ENCODE data around the gene ZSCAN31. TPM values are rescaled to one million over a fixed set of nuclear protein-coding genes. Genes with fewer than 3 reads are reported as not detected.
"Not testable (repeated sequence)": the region's sequence is repeated elsewhere in the genome, so short reads cannot be mapped to it uniquely, and the experiment has no call there.

The ZSCAN31 gene
- total and polyA plus RNA-seq, 2 donors (not counting 3 experiments of a cell fraction or from before 2014, with no cell fraction given) = 12.9 to 23.0 TPM

DNA sequence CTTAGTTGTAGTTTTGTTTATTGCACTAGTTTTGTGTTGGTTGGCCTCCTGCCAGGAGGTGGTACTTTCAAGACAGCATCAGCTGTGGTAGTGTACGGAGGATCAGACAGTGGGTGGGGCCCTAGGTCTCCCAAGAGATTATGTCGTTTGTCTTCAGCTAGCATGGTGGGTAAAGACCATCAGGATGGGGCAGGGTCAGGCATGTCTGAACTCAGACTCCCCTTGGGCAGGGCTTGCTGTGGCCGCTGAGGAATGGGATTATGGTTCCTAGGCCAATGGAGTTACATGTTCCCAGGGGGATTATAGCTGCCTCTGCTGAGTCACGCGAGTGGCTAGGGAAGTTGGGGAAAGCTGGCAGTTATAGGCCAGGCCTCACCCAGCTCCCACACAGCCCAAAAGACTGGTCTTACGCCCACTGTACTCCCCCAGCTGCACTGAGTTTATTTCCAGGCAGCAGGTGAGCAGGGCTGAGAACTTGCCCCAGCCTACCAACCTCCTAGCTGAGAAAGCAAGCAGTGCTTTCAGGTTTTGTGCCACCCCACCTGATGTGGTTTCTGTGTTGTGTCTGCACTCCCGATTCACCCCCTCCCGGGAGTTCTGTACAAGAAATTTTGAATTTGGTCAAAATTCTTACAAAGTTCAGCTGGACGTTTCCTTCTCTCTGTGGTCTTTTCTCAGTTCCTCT, 24.7 kb downstream of the ZSCAN31 start:
- dilution Hi-C loops (cut with MboI; ENCODE audit: extremely low pct_ligation_motif_present, low sequenced_read_pairs) (no loop called here), intact Hi-C loops (cut with micrococcal nuclease) (no loop called here)
- FAIRE-seq = no peak
- peaks cover 2% of the 10 kb centered on the region for H4K20me1 ChIP-seq (replicated peaks; ENCODE audit: control insufficient read depth, extremely low read depth, insufficient read depth, low read length)
- no peaks in the 10 kb centered on the region for H3K9me3 ChIP-seq (replicated peaks; ENCODE audit: control insufficient read depth, insufficient read depth, low read length)
- no peak overlapping the region for H3K4me3 ChIP-seq (replicated peaks in 1 of 3; ENCODE audit: insufficient read depth in 1 of 3, low read depth in 1 of 3, low read length in 3 of 3)
- no peaks in the 10 kb centered on the region for H3K27me3 ChIP-seq (ENCODE audit: control insufficient read depth in 2 of 2, insufficient read depth in 2 of 2, low read length in 2 of 2)
- no TSS peak for BruUV-seq (replicated peaks)
- H2AFZ ChIP-seq (ENCODE audit: low read depth, low read length) = no peak overlapping the region
- no peak overlapping the region for H3K4me2 ChIP-seq (ENCODE audit: insufficient read depth, low read length)
- DNase-seq (ENCODE audit: low read depth, low spot score) = no peak
- ChIA-PET POLR2A (no interaction called here), CTCF (no interaction called here)
- no peak overlapping the region for H3K9ac ChIP-seq (replicated peaks; ENCODE audit: extremely low read depth, insufficient read depth, low read length)
- H3K4me1 ChIP-seq (ENCODE audit: control insufficient read depth, extremely low read depth, insufficient read depth, low read length) = no peaks in the 10 kb centered on the region
- H3K36me3 ChIP-seq (ENCODE audit: control insufficient read depth in 2 of 2, extremely low read depth in 1 of 2, insufficient read depth in 2 of 2, low read length in 2 of 2) = no peaks in the 10 kb centered on the region
- no peaks in the 10 kb centered on the region for H3K9me1 ChIP-seq (replicated peaks; ENCODE audit: control insufficient read depth, extremely low read depth, insufficient read depth, low read length)
- TF ChIP-seq GATA2 (IDR thresholded peaks at IDR 0.05; ENCODE audit: insufficient read depth, insufficient read length, low read depth, low read length) (no peak), EZH2 (IDR thresholded peaks at IDR 0.05; ENCODE audit: borderline replicate concordance, low read depth, low read length, severe bottlenecking) (no peak), POLR2AphosphoS5 (IDR thresholded peaks at IDR 0.05; ENCODE audit: insufficient read depth, low read depth, low read length) (no peak)
- TF ChIP-seq, protein P1, sequence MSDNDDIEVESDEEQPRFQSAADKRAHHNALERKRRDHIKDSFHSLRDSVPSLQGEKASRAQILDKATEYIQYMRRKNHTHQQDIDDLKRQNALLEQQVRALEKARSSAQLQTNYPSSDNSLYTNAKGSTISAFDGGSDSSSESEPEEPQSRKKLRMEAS (IDR thresholded peaks at IDR 0.05; ENCODE audit: insufficient read depth, insufficient read length) = no peak
- no peaks in the 10 kb centered on the region for H3K79me2 ChIP-seq (ENCODE audit: control insufficient read depth, insufficient read depth, low read length)
- no peak overlapping the region for H3K27ac ChIP-seq (ENCODE audit: insufficient read depth, low read depth, low read length)

DNA sequence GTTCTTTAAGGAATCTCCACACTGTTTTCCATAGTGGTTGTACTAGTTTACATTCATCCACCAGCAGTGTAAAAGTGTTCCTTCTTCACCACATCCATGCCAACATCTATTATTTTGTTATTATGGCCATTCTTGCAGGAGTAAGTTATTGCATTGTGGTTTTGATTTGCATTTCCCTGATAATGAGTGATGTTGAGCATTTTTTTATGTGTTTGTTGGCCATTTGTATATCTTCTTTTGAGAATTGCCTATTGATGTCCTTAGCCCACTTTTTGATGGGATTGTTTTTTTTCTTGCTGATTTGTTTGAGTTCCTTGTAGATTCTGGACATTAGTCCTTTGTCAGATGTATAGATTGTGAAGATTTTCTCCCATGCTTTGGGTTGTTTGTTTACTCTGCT, 29.6 kb downstream of the ZSCAN31 start:
- intact Hi-C loops (cut with micrococcal nuclease); H3K9me1 ChIP-seq (replicated peaks; ENCODE audit: control insufficient read depth, extremely low read depth, insufficient read depth, low read length); POLR2A ChIA-PET; BruUV-seq (replicated peaks); dilution Hi-C loops (cut with MboI; ENCODE audit: extremely low pct_ligation_motif_present, low sequenced_read_pairs); H3K4me3 ChIP-seq (replicated peaks in 1 of 3; ENCODE audit: insufficient read depth in 1 of 3, low read depth in 1 of 3, low read length in 3 of 3); H3K27ac ChIP-seq (ENCODE audit: insufficient read depth, low read depth, low read length); H3K4me1 ChIP-seq (ENCODE audit: control insufficient read depth, extremely low read depth, insufficient read depth, low read length); H3K36me3 ChIP-seq (ENCODE audit: control insufficient read depth in 2 of 2, extremely low read depth in 1 of 2, insufficient read depth in 2 of 2, low read length in 2 of 2); H3K9me3 ChIP-seq (replicated peaks; ENCODE audit: control insufficient read depth, insufficient read depth, low read length); FAIRE-seq; DNase-seq (ENCODE audit: low read depth, low spot score); H3K27me3 ChIP-seq (ENCODE audit: control insufficient read depth in 2 of 2, insufficient read depth in 2 of 2, low read length in 2 of 2); H2AFZ ChIP-seq (ENCODE audit: low read depth, low read length); H3K4me2 ChIP-seq (ENCODE audit: insufficient read depth, low read length); H3K79me2 ChIP-seq (ENCODE audit: control insufficient read depth, insufficient read depth, low read length); H3K9ac ChIP-seq (replicated peaks; ENCODE audit: extremely low read depth, insufficient read depth, low read length); CTCF ChIA-PET; H4K20me1 ChIP-seq (replicated peaks; ENCODE audit: control insufficient read depth, extremely low read depth, insufficient read depth, low read length): not testable (repeated sequence)
